HG03460 (cell line): Measurements from ENCODE around the gene TNK1.
"Not testable (repeated sequence)": the region's sequence is repeated elsewhere in the genome, so short reads cannot be mapped to it uniquely, and the experiment has no call there.

ENCODE experiments used
- ATAC-seq: cut with Tn5 transposase; IDR thresholded peaks from one replicate; pipeline ENCODE4 v1.9.1; 2021; ENCODE audit not compliant: unreplicated experiment

TNK1 gene

GRCh38 chr17:7380855-7381683, at the start of gene TNK1:
Gene TNK1 (plus strand): TSS chr17:7381089. CDS start chr17:7382927, 1,838 bp downstream.
- ATAC-seq, result no peak

GRCh38 chr17:7332111-7332510, 48.8 kb upstream of the TNK1 start:
- no peak for ATAC-seq

GRCh38 chr17:7332600-7333069, 48.3 kb upstream of the TNK1 start:
- ATAC-seq, result not testable (repeated sequence)

DNA sequence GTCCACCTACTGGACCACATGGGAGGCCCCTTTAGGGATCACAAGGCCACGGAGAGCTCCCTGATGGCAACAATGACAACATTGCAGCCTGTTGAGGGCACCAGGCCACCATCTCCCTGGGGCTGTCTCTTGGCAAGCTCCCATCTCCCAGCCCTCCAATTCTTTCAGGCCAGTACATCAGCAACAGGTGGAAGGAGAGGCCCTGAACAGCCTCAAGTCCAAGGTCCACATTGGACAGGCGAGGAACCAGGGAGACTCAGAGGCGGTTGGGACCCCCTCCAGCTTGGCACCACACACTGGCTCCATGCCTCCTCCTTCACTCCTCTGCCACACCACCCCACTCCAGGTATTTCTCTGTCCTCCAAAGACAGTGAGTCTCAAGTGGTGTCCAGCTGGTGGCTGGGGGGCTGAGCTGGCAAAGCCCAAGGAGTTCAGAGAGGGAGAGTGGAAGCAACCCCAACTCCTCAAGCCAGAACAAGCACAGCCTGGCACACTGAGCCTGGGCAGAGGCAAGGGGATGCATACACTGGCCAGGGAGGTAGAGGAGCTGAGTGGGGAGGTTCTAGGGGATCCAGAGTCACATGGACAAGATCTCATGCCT, 45.9 kb upstream of the TNK1 start:
- ATAC-seq, result no peak

DNA sequence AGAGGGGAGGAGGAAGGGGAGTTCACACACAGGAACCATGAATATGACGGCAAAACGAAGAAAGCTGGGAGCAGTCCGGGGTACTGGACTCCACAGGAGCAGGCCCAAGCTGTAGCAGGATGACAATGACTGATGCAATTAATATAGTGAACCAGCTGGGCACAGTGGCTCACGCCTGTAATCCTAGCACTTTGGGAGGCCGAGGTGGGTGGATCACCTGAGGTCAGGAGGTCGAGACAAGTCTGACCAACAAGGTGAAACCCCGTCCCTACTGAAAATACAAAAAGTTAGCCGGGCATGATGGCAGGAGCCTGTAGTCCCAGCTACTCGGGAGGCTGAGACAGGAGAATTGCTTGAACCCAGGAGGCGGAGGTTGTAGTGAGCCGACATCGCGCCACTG, 45.1 kb upstream of the TNK1 start:
- not testable (repeated sequence) for ATAC-seq

DNA sequence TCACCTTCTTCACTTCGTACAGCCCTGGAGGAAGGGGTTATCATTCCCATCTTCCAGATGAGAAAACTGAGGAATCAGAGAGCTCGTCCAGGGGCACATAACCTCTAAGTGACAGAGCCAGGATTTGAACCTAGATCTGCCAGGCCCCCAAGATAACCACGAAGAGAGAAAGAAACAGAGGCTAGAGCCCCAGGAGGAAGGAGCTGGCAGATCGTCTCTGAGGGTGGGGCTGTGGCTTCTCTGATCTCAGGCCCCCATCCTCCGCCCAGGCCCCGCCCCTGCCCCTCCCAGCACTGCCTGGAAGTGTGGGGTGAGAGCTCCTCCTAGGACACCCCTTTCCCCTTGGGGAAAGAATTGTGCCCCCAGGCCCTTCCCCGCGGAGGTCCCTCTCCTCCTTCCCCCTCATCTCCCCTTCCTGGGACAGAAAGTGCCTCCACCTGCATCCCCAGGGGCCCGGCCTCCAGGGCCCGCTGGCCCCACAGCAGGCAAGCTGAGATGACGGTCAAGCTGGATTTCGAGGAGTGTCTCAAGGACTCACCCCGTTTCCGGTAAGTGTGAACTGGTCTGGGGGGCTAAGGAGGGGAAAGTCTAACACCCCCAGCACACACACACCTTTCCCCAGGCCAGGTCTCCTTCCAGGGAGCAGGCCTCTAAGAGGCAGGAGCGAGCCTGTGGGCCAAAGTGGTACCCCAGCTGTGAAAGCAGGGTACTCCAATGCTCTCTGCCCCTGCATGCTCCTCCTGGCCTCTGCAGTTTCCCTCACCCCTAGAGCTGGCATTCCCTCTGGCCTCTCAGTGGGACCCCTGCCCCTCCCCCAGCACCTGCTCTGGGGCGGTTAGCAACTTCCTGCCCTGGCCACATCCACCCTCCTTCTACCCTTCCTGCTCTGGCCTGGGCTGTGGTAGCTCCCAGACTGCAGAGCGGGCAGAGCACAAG, 44.4 kb upstream of the TNK1 start, which contains the start of gene ACAP1:
ACAP1 (plus strand) TSS at position 290 of the 936 bp plus-strand sequence; CDS start at position 496, 206 bp downstream.
- peak; percentile 71 for ATAC-seq

- ATAC-seq, result not testable (repeated sequence)
These were observed 43.3 kb upstream of the TNK1 start for GRCh38 chr17:7337600-7337999.

DNA sequence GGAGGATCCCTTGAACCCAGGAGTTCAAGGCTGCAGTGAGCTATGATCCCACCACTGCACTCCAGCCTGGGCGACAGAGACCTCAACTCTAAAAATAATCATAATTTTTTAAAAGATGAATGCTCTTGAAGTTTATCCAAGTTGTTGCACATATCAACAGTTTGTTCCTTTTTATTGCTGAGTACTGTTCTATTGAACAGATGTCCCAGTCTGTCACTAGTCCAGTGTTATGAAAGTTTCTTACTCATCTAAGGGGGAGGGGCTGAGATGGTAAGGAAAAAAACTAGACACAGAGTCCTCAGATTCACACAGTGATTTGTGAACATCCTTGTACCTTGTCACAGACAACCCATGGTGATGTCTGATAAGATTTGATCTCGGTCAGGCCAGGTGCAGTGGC, 40.7 kb upstream of the TNK1 start:
- ATAC-seq, result no peak

DNA sequence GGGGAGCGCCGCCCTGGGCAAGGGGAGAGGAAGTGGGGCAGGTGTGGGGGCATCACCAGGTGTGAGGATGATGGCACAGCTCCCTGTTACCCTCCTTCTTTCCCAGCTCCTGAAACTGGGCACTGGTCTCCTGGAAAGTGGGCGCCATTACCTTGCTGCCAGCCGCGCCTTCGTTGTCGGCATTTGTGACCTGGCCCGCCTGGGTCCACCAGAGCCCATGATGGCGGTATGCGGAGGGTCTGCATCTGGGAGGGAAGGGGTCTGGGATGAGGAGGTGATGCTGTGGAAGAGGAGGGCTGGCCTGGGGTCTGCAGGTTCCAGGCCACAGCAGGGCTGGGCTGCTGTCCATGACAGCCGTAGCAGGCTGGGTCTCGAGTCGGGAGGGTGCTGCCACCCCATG, 39.0 kb upstream of the TNK1 start:
- no peak for ATAC-seq

DNA sequence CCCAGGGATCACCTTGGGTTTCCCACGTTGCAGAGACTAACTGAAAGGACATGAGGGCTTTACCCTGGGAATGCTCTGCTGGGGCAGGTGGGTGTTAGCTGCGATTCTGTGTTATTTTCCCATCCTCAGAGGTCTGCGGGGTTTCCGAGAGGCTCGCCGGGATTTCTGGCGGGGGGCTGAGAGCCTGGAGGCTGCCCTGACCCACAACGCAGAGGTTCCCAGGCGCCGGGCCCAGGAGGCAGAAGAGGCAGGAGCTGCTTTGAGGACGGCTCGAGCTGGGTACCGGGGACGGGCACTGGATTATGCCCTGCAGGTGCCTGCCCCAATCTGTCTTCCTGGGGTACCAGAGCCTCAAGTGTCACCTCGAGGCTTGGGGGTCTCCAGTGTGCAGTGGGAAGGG, 37.6 kb upstream of the TNK1 start:
- no peak for ATAC-seq

DNA sequence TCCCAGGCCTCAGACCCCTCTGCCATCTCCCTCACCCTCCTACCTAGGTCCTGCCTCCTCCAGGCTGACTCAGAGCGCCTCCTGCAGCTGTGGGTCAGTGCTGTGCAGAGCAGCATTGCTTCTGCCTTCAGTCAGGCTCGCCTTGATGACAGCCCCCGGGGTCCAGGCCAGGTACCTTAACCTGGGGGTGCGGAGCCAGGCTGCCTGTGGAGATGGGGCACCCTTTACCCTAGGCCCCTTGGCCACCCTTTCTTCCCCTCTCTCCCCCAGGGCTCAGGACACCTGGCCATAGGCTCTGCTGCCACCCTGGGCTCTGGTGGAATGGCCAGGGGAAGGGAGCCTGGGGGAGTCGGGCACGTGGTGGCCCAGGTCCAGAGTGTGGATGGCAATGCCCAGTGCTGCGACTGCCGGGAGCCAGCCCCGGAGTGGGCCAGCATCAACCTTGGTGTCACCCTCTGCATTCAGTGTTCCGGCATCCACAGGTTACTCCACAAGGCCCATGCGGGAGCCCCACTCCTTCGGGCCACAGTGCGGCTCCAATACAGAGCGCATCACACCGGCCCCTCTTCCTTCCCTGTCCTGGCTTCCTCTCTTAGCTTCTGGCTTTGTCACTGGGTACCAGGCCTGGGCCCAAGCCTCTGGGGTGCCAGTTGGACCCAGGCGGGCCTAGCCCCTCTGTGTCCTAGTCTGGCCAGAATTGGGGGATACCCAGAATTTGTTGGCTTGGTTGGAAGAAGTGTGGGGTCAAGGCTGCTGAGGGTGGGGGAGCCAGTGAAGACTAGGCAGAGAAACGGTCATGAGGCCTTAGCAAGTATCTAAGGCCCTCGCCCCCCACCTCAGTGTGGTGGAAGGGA, 33.9 kb upstream of the TNK1 start:
- ATAC-seq, result no peak

DNA sequence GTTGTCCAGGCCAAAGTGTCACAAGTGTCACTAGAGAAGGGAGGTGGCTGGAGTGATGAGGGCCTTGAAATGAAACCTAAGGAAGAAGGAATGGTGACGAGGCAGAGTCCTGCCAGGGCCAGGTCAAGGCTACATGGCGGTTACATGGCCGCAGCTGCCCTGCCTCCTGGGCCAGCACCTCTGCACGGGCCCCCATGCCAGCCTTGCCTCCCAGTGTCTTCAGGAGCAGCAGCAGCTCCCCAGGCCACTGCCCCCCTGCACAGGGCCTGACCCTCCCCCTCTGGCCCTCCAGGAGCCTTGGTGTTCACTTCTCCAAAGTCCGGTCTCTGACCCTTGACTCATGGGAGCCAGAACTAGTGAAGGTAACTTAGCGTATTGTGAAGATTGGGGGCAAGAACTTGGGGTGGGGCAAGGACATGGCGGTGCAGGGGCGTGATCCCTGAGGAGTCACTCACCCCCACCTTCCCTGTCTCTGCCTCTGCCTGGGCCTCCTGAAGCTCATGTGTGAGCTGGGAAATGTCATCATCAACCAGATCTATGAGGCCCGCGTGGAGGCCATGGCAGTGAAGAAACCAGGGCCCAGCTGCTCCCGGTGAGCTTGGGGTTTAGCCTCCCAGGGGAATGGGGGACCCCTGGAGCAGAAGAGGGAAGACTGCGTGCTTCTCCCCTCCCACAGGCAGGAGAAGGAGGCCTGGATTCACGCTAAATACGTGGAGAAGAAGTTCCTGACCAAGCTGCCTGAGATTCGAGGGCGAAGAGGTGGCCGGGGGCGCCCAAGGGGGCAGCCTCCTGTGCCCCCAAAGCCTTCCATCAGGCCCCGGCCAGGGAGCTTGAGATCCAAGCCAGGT, 33.0 kb upstream of the TNK1 start:
- ATAC-seq, result no peak

- ATAC-seq, result no peak
These were observed 32.2 kb upstream of the TNK1 start for GRCh38 chr17:7348478-7349242.

DNA sequence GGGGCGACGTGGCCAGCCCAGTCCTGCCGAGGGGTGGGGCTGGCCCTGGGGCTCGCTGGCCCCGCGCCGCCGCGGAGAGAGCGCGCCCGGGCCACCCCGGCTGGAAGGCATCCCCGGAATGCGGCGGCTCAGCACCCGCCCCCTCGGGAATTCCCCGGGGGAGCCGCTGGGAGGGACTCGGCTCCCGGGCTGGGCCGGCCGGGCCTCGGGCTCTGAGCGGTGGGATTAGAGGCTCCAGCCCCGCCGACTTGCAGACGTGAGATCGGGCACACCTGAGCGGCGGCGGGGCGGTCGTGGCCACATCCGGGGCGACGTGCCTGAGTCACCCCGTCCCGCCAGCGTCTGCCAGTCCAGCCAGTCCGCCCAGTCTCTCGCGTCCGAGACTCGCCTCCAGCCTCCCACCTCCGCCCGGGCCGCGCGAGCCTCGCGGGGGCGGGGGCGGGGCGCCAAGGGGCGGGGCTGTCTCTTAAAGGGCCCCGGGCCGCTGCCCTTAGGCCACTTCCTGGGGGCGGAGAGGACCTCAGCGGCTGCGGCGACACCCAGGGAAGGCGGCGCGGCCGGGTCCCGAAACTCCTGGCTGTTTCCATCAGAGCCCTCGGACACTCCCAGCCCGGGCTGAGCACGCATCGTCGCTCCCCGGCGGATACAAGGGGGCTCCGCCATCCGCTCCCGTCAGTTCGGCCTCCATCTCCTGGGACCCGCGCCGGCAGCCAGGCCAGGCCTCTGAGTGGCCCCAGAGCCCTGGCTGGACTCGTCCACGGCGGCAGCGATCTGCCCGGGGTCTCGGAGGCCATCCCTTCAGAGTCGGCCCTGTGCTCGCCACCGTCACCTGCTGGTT, 29.0 kb upstream of the TNK1 start, which contains the start of gene KCTD11:
KCTD11 (plus strand) TSS at position 498 of the 838 bp plus-strand sequence.
- ATAC-seq, result peak; percentile 50

- ATAC-seq, result no peak
These were observed 28.4 kb upstream of the TNK1 start for GRCh38 chr17:7352503-7352889.

DNA sequence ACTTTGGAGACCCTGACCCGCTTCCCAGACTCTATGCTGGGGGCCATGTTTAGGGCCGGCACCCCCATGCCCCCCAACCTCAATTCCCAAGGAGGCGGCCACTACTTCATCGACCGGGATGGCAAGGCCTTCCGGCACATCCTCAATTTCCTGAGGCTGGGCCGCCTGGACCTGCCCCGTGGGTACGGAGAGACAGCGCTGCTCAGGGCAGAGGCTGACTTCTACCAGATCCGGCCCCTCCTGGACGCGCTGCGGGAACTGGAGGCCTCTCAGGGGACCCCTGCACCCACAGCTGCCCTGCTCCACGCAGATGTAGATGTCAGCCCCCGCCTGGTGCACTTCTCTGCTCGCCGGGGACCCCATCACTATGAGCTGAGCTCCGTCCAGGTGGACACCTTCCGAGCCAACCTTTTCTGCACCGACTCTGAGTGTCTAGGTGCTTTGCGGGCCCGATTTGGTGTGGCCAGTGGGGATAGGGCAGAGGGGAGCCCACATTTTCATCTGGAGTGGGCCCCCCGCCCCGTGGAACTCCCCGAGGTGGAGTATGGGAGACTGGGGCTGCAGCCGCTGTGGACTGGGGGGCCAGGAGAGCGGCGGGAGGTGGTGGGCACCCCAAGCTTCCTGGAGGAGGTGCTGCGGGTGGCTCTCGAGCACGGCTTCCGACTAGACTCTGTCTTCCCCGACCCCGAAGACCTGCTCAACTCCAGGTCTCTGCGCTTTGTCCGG, 27.8 kb upstream of the TNK1 start:
- ATAC-seq, result no peak

DNA sequence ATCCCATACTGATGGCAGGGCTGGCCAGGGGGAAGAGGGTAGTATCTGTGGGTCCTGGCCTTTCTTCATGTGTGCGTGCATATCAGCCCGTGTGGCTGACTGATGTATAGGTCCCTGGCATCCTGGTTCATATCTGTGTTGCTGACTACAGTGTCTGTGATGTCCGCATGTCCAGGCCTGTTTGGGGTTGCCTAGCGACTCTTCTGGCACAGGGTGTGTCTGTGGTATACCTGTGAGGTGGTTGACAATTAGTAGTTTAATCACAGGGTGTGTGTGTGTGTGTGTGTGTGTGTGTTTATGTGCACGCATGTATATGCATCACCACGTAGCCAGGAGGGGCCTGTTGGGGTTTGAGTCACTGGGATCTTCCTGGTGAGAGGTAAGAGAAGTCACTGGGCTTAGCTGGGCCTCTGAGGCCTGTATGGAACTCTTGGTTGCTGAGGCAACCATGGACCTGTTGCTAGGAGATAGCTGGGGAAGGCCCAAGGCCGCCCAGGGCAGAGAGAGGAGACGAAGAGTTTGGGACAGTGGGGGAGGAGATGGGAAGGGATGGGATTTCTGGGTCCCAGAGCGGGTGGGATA, 26.5 kb upstream of the TNK1 start:
- no peak for ATAC-seq
